GM21723 (cell line): ENCODE results near the gene ANKRD62.
"Not testable (repeated sequence)": the region's sequence is repeated elsewhere in the genome, so short reads cannot be mapped to it uniquely, and the experiment has no call there.

ENCODE experiments used
- ATAC-seq: cut with Tn5 transposase; IDR thresholded peaks from one replicate; pipeline ENCODE4 v1.9.1; 2021; ENCODE audit warnings: mild to moderate bottlenecking, moderate library complexity; ENCODE audit not compliant: unreplicated experiment

ANKRD62 gene

DNA sequence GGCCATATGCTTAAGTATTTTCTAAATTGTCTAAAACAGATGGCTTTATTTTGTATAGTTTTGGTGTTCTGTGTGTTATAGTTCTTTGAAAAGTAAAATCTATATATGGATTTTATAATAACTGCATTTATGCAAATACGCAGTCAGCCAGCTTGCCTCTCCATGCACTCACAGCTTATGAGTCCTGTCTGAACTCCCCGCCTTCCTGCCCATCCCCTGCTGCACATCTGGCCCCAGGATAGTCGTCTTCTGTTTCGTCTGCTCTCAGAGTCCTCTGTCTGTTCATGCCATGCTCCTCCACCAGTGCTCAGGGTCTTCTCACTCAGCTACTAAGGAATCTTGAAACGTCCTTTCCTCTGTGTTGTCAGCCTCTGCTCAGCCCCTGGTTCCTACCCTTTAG is 28.2 kb upstream of the ANKRD62 start:
- ATAC-seq, result no peak

DNA sequence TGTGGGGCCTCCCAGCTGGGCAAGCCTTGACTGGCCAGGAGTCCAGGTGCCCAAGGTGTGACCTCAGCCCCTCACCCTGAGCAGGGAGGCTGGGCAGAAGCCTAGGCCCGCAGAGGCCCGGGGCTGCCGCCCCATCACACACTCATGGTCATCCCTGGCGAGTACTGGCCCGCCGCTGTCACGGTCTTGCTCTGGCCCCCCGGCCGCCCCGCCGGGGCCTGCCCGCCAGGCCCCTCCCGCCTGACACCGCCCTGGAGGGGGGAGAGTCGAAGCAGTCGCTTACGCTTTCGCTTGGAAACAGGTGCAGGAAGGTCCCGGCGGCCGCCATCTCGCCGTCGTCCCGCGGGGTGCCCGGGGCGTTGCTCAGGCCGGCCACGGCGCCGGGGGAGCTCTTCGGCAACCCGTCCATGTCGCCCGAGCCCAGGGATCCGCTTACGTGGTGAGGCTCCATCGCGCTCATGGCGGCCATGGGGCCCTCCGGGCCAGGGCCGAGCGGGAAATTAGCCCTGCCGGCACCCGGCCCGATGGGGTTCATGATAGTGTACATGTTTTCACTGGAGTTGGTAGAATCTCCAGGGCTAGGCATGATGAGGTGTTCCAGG is 26.6 kb upstream of the ANKRD62 start:
- no peak for ATAC-seq

DNA sequence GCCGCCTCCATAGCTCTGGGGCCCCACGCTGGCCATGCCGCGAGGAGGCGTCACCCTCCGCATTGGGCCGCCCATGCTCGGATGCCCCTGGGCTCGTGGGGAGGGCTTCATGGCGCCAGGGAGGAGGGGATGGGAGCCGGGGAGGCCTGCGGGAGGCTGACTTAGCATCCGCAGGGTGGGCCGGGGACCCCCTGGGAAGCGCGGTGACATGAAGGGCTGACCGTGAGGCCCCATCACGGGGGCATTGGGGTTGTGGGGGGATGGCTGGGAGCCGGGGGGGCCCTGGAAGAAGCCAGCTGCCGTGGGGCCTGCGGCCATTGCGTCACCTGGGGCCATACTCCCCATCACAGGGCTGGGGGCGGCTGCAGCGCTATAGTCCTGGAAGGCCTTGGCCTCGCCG is 26.0 kb upstream of the ANKRD62 start:
- ATAC-seq, result no peak

DNA sequence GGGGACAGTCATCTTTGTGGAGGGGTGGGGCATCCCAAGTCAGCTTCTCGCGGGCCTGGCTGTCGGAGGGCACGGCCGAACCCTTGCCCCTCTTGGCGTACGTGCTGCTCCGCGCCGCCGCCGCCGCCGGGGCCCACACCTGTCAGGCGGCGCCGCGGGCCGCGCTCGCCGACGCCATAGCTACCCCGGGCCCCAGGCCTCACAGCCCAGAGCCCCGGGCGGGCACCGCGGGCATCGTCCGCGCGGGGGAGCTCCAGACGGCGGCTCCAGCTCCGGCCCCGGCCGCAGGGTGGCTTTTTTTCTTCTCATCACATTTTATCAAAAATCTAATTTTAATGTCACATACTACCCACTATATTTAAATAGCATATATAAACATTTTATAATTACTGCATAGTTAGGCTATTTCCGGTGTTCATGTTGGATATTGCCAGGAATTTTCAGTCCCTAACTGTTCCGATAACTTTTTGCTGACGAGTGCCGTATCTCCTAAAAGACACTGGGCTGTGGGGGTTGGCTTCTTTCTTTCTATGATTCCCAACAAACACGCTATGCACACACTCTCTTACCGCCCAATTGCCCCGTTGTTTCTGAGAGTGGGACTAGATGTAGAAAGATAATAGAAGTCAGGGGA is 25.2 kb upstream of the ANKRD62 start:
- ATAC-seq, result not testable (repeated sequence)

DNA sequence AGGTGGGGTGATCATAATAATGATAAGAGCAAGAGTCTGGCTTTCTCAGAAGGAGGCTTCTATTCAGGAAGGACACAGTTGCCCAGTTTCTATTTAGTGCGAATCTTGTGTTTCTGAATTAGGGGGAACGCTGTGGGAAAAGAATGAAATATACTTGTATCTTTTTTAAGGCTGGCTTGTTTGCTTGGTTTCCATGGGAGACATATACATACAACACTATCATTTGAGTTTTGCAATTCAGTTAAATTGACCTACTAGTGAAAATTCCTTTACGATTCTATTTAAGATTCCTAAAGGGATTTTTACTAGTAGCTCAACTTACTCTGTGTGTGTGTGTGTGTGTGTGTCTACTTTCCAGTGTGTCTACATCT is 24.7 kb upstream of the ANKRD62 start:
- ATAC-seq, result no peak

DNA sequence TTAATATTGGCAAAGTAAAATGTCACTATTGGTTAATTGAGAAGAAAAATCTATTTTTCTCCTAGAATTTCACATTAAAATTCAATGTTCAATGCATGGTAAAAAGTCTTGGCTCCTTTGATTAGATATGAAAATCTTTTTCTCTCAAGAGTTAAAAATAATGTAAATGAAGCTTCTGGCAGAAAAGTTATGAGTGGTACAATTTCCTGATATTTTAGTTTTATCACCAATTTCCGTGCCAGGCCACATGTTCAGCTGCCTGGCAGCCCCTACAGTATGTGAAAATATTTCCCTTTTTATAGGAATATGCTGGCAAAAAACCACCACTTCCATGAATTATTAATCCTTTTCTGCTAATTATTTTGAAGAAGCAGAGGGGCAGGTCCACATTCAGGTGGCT is 22.6 kb upstream of the ANKRD62 start:
- ATAC-seq, result not testable (repeated sequence)

DNA sequence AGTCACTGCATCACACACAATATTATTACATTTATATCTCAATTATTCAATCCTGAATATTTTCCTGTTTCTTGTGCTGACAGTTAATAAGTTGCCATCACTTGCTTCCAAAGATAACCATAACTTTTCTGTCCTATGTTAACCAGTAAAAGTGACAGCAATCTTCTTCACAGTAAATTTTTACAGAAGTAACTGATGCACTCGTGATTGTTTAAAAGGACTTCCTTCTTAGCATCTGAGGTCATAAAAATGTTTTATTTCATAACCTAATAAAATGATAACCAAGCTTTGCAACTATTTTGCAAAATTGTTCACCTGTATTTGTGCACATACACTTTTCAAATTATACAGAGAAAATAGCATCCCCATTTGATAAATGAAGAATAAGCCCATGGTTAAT is 20.6 kb upstream of the ANKRD62 start:
- no peak for ATAC-seq

DNA sequence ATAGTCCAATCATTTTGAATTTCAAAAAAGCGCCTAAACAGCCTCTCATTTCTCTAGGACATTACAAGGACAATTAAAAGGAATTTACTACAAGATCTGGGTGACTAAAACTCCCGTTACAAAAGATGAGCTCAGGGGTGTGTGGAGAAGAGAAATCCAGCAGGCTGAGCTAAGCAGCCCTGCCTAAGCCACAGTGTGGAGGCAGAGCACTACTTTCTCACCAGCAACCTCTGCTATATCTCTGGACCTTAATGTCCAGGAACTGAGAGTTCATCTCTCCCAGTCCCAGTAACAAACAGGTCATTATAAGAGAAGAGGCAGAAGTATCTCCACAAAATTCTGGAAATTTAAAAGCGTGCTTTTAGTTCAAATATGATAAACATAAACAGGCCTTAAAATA is 18.9 kb upstream of the ANKRD62 start:
- no peak for ATAC-seq

DNA sequence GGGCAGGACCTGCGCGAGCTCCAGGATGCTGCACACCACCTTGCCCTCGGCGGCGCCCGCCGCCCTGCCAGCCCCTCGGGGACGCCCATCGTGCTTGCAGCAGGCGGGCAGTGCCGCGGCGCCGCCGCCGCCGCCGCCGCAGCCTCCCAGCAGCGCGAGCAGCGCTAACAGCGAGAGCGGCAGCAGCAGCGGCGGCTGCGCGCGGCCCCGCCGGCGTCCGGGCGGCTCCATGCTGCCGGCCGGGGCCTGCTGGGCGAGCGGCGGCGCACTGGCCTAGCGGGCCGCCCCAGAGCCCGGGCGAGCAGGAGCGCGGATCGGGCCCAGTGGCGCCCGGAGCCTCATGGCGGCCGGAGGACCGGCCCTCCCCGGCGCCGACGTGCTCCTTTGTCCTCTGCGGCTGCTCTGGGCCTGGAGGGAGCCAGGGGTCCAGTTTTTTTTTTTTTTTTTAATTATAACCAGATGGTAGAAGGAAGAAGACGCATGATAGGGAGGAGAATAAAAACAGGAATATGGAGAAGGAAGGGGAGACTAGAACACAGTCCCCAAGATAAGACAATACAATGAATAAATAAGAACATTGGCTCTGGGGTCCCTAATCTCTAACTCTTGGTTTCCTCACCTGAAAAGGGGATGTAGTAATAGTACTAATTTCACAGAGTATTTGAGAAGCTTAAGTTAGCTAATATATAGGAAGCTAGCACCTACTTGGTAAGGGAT is 17.1 kb upstream of the ANKRD62 start:
- ATAC-seq, result no peak

DNA sequence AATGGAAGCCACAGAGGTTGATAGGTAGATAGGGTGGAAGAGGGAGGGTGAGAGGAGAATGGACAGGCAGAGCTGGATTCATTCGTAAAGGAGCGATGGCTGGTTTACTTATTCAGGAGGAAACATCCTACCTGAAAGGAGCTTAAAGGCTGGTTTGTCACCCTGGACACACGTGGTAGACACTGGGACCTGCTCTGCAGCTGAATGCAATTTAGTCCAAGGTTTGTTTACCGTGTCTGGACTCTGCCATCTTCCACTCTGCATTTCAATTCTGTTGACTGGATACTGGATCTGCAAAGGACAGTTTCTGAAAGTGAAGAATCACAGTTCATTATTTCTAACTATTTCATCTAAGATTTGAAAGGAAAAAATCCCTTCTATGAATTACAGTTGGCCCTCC is 15.6 kb upstream of the ANKRD62 start:
- ATAC-seq, result not testable (repeated sequence)

DNA sequence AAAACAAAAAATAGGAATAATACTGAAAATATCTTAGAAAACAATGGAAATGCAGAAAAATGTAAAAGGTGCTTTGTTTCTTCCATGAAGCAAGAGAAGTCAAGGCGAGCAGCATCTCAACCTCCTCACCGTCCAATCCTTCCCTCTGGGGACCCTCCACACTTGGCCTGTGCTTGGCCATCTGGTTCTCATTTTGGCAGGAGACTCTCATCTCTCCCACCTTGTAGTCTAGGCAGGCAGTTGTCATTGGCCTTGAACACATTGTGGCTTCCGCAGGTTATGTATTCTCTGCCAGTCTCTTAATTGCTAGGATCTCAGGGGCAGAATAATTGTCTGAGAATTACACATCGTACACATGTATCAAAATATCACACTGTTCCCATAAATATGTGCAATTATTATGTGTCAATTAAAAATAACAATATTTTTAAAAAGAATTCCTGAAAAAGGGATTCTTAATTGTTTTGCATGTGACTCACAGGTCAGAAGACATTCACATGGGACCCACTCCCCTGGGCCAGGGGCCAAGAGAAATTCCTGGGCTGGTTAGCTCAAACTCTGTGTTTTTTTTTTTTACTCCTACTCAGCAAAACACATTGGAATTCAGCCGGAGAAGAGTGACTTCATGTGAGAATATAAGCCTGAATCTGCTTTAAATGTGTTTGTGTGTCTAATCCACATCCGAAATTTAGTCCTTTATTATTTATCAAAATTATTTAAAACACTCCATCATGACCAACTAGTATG is 14.0 kb upstream of the ANKRD62 start:
- no peak for ATAC-seq

DNA sequence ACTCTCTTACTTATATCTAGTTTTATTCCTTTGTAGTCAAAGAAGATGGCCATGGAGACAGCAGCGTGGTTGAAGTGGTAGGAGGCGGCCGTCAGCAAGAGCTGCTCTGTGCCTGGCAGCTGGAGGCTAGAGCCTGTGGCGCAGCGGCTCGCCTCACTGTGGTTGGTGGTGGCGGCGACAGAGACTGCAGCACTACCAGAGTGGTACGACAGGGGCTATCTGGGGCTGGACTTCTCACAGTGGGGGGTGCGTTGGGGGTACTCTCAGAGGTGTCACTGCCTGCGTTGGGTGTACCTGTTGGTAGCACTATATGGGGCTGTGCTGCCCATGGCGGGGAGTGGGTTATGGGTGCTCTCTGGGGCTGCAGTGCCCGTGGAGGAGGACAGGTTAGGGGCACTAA is 8.5 kb upstream of the ANKRD62 start:
- no peak for ATAC-seq

DNA sequence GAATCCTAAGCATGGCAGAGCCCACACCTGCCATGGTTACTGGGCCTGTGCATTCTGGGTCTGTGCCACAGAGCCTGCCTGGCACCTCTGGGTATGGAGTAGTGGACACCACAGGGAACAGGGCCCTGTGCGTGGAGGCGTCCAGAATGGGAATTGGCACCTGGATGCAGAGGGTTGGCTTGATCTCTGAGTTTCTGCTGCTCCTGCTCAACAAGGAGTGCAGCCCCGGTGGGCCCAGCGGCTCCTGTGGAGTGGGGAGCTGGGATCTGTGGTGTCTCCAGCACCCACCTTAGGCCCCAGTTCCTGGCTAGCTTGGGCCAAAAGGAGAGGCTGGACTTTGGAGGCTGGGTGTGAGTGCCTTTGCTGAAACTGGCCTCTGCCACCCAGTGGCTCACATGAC is 7.9 kb upstream of the ANKRD62 start:
- ATAC-seq, result no peak

DNA sequence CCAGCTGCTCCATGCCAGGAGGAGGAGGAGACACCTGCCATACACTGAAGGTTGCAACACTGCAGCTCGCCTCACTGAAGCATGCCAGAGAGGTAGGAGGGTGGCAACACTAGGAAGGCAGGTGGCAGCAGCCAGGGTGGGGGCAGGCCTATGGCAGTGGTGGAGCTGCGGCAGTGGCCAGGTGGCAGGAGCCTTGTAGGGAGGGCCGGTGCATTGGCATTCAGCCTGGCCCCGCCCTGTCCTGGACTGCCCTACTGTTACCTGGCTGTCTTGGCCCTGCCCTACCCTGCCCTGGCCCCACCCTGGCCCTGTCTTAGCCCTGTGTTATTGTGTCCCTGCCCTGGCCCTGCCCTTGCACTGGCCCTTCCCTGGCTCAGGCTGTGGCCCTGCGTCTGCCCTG is 7.4 kb upstream of the ANKRD62 start:
- ATAC-seq, result no peak

DNA sequence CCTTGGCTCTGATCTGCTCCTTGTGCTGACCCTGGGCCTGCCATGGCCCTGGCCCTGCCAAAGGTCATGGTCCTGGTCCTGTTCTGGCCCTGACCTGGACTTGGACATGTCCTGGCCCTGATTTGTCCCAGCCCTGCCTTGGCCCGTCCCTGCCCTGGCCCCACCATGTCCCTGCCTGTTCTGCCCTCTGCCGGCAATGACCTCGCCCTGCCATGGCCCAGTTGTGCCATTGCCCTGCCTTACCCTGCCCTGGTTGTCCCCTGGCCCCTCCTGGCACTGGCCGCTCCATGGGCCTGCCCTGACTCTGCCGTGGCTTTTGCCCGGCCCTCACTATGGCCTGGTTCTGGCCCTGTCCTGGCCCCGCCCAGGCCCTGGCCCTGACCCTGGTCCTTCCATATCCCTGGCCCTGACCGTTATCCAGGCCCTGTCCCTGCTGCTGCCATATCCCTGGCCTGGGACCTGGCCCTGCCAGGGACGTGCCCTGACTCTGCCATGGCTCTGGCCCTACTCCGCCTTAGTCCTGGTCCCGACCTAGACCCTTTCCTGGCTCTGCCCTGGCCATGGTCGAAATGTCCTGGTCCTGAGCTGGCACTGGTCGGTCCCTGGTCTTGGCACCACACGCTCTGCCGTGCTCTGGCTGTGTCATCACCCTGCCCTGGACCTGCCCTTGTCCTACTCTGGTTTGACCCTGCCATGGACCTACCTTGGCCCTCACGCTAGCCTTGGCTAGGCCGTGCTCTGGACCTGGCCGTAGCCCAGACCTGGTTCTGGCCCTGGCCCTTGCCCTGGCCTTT is 6.8 kb upstream of the ANKRD62 start:
- ATAC-seq, result no peak

DNA sequence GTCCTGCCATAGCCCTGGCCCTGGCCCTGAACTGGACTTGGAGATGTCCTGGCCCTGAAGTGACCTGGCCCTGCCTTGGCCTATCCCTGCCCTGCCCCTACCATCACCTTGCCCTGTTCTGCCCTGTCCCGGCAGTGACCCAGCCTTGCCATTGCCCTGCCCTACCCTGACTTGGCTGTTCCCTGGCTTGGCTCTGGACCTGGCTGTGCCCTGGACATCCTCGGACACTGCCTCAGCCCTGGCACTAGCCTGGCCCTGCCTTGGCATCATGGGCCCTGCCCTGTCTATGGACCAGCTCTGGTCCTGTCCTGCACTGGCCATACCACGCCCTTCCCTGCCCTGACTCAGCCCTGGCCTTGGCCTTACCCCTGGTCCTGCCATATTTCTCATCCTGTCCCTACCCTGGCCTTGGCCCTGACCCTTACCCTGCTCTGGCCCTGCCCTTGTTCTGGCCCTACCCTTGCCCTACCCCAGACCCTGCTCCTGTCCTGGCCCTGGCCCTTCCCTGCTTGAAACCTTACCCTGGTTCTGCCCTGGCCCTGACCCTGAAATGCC is 6.1 kb upstream of the ANKRD62 start:
- no peak for ATAC-seq

DNA sequence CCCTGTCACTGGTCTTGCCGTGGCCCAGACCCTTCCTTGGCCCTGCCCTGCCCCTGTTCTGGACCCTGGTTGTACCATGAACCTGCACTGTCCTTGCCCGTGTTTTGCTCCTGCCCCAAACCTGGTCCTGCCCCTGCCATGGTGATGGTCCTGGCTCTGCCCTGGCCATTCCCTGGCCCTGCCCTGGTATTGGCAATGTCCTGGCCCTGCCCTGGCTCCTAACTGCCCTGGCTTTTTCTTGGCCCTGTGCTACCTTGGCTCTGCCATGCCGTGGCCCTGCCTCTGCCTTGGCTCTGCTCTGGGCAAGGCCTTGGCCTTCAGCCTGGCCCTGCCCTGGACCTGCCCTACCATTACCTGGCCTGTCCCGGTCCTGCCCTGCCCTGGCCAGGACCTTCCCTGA is 5.5 kb upstream of the ANKRD62 start:
- ATAC-seq, result no peak

DNA sequence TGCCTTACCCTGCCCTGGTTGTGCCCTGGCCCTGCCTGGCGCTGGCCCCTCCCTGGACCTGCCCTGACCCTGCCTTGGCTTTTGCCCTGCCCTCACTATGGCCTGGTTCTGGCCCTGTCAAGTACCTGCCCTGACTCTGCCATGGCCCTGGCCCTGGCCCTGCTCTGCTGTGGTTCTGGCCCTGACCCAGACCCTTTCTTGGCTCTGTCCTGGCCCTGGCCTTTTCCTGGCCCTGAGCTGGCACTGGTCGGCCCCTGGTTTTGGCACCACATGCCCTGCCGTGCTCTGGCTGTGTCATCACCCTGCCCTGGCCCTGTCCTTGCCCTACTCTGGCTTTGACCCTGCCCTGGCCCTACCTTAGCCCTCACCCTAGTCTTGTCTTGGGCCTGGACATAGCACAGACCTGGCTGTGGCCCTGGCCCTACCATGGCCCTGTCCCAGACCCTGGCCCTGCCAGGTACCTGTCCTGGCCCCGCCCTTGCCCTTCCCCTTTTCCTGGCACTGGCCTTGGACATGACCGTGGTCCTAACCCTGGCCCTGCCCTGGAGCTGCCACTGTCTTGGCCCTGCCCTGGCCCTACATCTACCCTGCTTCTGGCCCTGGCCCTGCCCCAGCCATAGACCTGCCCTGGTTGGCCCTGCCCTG is 4.8 kb upstream of the ANKRD62 start:
- no peak for ATAC-seq

DNA sequence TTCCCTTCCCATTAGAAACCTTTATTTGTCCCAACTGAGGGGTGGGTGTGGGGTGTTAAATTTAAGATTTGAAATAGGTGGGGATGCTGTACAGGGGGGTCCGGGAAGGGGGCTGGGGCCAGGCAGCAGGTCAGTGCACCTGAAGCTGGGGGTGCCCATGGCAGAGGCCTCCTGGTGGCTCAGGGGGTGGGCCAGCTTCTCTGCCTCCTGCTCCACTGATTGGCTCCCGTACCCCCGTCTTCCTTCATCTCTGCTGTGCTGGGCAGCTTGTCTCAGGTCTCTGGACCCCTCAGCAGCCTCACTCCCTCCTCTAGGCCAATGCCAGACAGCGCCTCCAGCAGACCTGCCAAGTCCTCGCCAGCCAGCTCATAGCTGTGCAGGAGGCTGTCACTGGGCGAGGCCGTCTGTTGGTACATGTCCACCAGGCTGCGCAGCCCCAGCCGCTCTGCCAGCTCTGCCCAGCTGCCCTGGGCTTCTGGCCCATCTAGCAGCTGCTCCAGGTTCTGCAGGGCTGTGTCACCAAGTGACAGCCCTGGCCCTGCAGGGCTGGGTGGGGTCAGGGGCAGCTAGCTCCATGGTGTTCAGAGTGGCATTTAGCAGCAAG is 2.0 kb upstream of the ANKRD62 start:
- ATAC-seq, result no peak
